ENCODE results near the gene NFIC.
"Not testable (repeated sequence)": the region's sequence is repeated elsewhere in the genome, so short reads cannot be mapped to it uniquely, and the experiment has no call there.

The NFIC gene

DNA sequence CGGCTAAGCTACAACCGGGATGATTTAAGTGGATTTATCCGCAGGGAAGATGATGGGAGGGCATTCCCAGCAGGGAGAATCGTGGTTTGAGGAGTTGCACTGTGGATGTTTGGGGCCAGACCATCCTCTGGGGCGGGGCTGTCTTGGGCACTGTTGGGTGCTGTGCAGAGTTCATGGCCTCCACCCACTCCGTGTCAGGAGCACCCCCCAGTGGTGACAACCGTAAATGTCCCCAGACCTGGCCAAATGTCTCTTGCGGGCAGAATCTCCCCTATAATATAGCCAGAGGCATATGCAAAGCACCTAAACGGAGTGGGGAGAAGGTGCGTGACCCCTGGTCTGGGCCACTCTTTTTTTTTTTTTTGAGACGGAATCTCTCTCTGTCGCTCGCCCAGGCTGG lies 73.7 kb downstream of the NFIC start:
- no peak overlapping the region for H3K4me3 ChIP-seq (replicated peaks; ENCODE audit: low read depth, low read length)
- TF ChIP-seq, protein P1, sequence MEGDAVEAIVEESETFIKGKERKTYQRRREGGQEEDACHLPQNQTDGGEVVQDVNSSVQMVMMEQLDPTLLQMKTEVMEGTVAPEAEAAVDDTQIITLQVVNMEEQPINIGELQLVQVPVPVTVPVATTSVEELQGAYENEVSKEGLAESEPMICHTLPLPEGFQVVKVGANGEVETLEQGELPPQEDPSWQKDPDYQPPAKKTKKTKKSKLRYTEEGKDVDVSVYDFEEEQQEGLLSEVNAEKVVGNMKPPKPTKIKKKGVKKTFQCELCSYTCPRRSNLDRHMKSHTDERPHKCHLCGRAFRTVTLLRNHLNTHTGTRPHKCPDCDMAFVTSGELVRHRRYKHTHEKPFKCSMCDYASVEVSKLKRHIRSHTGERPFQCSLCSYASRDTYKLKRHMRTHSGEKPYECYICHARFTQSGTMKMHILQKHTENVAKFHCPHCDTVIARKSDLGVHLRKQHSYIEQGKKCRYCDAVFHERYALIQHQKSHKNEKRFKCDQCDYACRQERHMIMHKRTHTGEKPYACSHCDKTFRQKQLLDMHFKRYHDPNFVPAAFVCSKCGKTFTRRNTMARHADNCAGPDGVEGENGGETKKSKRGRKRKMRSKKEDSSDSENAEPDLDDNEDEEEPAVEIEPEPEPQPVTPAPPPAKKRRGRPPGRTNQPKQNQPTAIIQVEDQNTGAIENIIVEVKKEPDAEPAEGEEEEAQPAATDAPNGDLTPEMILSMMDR (IDR thresholded peaks at IDR 0.05; ENCODE audit: low read length, missing control alignments), result peak; percentile 42
- DNase-seq (ENCODE audit: low read depth), result peak; percentile 30

DNA sequence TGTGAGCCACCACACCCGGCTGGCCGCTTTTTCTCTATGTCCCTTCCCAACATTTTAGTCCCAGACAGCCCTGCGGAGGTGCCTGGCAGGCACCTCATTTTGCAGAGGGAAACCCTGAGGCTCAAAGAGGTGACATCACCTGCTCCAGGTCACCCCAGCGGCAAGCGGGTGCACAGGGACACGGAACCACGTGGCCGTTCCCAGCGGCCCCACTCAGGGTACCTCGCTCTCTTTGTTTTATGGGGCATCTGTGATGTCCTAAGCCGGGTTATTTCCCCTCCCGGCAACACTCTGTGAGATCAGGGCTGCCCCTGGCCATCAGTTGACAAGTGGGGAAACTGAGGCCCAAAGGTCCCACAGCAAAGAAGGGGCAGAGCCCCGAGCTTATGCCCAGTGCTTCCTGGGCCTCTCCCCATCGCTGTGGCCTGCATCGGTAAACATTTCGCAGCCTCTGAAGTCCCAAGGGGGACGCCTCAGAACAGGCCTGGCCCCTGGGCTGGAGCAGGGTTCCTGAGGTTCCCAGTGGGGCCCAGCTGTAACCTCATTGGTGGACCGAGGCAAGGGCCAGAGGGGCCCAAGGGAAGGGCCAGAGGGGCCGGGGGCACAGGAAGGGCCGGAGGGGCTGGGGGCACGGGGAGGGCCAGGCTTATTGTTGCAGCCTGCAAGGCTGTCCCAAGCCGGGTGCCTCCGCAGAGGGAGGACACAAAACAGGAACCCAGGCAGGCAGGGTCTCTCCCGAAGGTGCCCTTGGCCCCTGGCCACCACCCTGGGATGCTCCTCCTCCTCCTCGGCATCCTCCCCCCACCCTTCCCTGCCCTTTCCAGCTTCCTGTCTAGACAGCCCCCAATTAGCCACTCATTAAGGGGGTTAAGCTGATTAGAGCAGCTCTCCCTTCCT lies 75.0 kb downstream of the NFIC start:
- DNase-seq (ENCODE audit: low read depth), result no peak
- no peak overlapping the region for H3K4me3 ChIP-seq (replicated peaks; ENCODE audit: low read depth, low read length)
- TF ChIP-seq, protein P1 (IDR thresholded peaks at IDR 0.05; ENCODE audit: low read length, missing control alignments), result no peak

- no peak for DNase-seq (ENCODE audit: low read depth)
- TF ChIP-seq, protein P1 (IDR thresholded peaks at IDR 0.05; ENCODE audit: low read length, missing control alignments), result no peak
- H3K4me3 ChIP-seq (replicated peaks; ENCODE audit: low read depth, low read length), result no peak overlapping the region
Measured at GRCh38 chr19:3441986-3442329, 75.6 kb downstream of the NFIC start.

DNA sequence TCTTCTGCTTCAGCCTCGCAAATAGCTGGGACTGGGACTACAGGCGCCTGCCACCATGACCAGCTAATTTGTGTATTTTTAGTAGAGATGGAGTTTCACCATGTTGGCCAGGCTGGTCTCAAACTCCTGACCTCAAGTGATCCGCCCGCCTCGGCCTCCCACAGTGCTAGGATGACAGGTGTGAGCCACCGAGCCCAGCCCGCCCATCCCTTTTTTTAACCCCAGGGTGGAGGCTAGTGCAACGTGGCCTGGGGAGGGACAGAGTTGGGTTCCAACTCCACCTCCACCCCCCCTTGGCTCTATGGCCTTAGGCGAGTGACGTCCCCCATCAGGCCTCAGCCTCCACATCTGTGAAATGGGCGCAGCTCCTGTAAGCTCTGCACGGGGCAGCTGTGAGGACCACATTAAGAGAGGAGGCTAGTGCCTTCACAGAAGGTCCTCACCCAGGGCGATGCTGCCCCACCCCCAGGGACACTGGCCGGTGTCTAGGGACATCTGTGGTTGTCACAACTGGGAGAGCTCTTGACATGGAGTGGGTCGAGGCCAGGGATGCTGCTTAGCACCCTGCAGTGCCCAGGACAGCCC lies 76.2 kb downstream of the NFIC start:
- TF ChIP-seq, protein P1 (IDR thresholded peaks at IDR 0.05; ENCODE audit: low read length, missing control alignments), result no peak
- DNase-seq (ENCODE audit: low read depth), result no peak

GRCh38 chr19:3443840-3444694 lies 77.7 kb downstream of the NFIC start:
- DNase-seq (ENCODE audit: low read depth), result peak; percentile 50
- TF ChIP-seq, protein P1 (IDR thresholded peaks at IDR 0.05; ENCODE audit: low read length, missing control alignments), result no peak
- no peak overlapping the region for H3K4me3 ChIP-seq (replicated peaks; ENCODE audit: low read depth, low read length)

More for the DNA sequence above, 76.2 kb downstream of the NFIC start:
- H3K4me3 ChIP-seq (replicated peaks; ENCODE audit: low read depth, low read length), result no peak overlapping the region

GRCh38 chr19:3444695-3445234 lies 78.4 kb downstream of the NFIC start:
- TF ChIP-seq, protein P1 (IDR thresholded peaks at IDR 0.05; ENCODE audit: low read length, missing control alignments), result no peak
- DNase-seq (ENCODE audit: low read depth), result no peak
- no peak overlapping the region for H3K4me3 ChIP-seq (replicated peaks; ENCODE audit: low read depth, low read length)

GRCh38 chr19:3446657-3447056 lies 80.3 kb downstream of the NFIC start:
- DNase-seq (ENCODE audit: low read depth); H3K4me3 ChIP-seq (replicated peaks; ENCODE audit: low read depth, low read length): not testable (repeated sequence)

Measured in fibroblast of pulmonary artery (primary cell).